Body of pancreas (tissue), 4 donors: ENCODE results near the gene MAMSTR.

Source experiments
- CTCF ChIP-seq, 7 experiments: fragments of 450-650 bp in 4 of 7; fragments of 200-600 bp in 3 of 7; sonication (generic) in 3 of 7; IDR thresholded peaks; one replicate each; pipeline ENCODE4 v1.5.1; 2016 to 2019; ENCODE audit warnings: antibody characterized with exemption in 7 of 7
- POLR2A ChIP-seq, 3 donors: fragments of 450-650 bp; IDR thresholded peaks; one replicate each; pipeline ENCODE4 v1.6.1; 2016; ENCODE audit warnings: antibody characterized with exemption in 3 of 3, mild to moderate bottlenecking in 2 of 3

- no peak for TF ChIP-seq POLR2A (IDR thresholded peaks at IDR 0.05)
- TF ChIP-seq CTCF (IDR thresholded peaks at IDR 0.05): no peak
Measured at GRCh38 chr19:48671446-48671995, 48.0 kb downstream of the MAMSTR start.
